Ishikawa (cell line): ENCODE measurements around the gene UBL7.

Experiments
- CEBPB ChIP-seq: IDR thresholded peaks from 2 replicates; pipeline ENCODE4 v1.6.1; 2012
- EGR1 ChIP-seq: IDR thresholded peaks from 2 replicates; pipeline ENCODE4 v1.6.1; 2012
- EP300 ChIP-seq: IDR thresholded peaks from 2 replicates; pipeline ENCODE4 v1.6.1; 2012; ENCODE audit warnings: borderline replicate concordance
- FOXM1 ChIP-seq: IDR thresholded peaks from 2 replicates; pipeline ENCODE4 v1.6.1; 2012; ENCODE audit warnings: low read depth, borderline replicate concordance
- MAX ChIP-seq: IDR thresholded peaks from 2 replicates; pipeline ENCODE4 v1.6.1; 2012
- NFIC ChIP-seq: IDR thresholded peaks from 2 replicates; pipeline ENCODE4 v1.6.1; 2012
- REST ChIP-seq: IDR thresholded peaks from 2 replicates; pipeline ENCODE4 v1.6.1; 2012; ENCODE audit warnings: low read depth, mild to moderate bottlenecking
- TCF12 ChIP-seq: IDR thresholded peaks from 2 replicates; pipeline ENCODE4 v1.6.1; 2012; ENCODE audit warnings: low read depth
- YY1 ChIP-seq: IDR thresholded peaks from 2 replicates; pipeline ENCODE4 v1.6.1; 2012; ENCODE audit warnings: low read depth

- no peak for TF ChIP-seq REST
- TF ChIP-seq YY1, result no peak
- TF ChIP-seq MAX, result no peak
- TF ChIP-seq EP300, result no peak
- no peak for TF ChIP-seq NFIC
- no peak for TF ChIP-seq TCF12
- TF ChIP-seq CEBPB, result no peak
- no peak for TF ChIP-seq EGR1
- TF ChIP-seq FOXM1, result no peak
Observed at GRCh38 chr15:74499366-74499765, 38.4 kb upstream of the UBL7 start.
